Ishikawa (cell line): ENCODE results near the gene TMPRSS2.

Experiments used
- FOXM1 ChIP-seq: IDR thresholded peaks from 2 replicates; pipeline ENCODE4 v1.6.1; 2012; ENCODE audit warnings: low read depth, borderline replicate concordance
- RAD21 ChIP-seq: IDR thresholded peaks from 2 replicates; pipeline ENCODE4 v1.6.1; 2012; ENCODE audit warnings: low read depth
- REST ChIP-seq: IDR thresholded peaks from 2 replicates; pipeline ENCODE4 v1.6.1; 2012; ENCODE audit warnings: low read depth, mild to moderate bottlenecking

DNA sequence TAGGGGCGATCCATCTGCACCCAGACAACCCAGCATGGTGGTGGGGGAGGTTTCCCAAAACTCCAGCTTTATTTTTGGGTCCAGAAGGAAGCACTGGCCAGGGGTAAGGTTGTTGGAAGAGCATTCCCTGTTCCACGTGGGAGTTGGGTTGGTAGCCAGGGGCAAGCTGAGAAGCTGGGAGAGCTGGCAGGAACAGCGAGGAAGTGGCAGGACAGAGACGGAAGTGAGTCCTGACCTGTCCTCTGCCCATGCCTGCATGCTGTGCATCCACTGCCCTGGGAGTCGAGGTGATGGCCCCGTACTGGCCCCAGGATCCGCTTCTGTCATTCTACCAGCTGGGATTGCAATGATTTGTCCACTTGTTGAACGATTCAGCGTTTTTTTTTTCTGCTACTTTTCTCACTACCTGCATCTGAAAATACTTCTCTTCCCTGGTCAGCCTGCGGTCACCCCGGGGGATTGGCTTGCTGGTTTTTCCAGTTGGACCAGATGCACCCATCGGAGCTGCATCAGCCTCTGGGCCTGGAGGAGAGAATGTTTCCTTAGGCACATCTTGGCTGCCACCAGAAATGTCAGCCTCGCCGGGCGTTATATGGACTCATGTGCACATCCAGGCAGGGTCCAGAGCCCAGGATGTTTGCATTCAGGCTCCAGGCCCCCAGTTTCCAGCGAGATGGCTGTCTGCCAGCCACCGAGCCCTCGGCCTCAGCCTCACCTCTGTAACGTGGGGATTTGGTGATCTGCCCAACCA, 28.3 kb upstream of the TMPRSS2 start:
- TF ChIP-seq FOXM1 (no peak; the same call in 1 of the 2 replicates), RAD21 (0 out of 2 replicates have a peak, but pooled peaks have one; percentile 10), REST (no peak)
